ENCODE data around the gene KIR2DL3. TPM values are rescaled to one million over a fixed set of nuclear protein-coding genes. Genes with fewer than 3 reads are reported as not detected.

Gene KIR2DL3
- total and polyA plus RNA-seq, 2 of the 13 experiments (the other 11 are each of a cell fraction or from before 2014, with no cell fraction given) = not detected

DNA sequence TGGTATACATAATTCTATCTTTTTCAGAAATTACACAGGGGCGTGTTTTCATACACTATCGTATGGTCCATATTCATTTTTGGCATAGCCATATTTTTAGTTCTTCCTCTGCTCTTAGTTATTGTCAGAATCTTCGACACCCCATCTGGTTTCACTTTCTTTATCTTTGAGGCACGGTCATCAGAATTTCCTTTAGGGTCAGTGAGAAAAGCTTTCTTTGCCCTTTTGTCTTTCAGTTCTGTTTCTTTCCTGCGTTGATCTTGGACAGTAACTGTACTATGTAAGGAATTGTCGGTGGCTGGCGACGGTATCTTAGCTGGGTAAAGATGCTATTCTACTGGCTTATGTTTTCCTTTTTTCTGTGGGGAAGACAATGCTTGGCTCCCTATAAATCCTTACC, 54.5 kb downstream of the KIR2DL3 start (continued):
- TF ChIP-seq AKNA (CRISPR knock-in tag; IDR thresholded peaks at IDR 0.05; ENCODE audit: borderline replicate concordance) (no peak), ZNF83 (CRISPR knock-in tag; IDR thresholded peaks at IDR 0.05; ENCODE audit: borderline replicate concordance) (no peak)

DNA sequence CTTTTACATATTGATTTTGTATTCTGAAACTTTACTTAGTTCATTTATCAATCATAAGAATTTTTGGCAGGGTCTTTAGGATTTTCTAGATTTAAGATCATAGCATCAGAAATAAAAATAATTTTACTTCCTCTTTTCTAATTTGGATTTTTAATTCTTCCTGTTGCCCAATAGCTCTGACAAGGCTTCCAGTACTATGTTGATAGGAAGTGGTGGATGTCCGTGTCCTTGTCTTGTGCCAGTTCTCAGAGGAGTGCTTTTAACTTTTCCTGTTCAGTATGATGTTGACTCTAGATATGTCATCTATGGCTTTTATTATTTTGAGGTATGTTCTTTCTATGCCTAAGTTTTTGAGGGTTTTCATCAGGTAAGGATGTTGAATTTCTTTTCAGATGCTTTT, 57.4 kb downstream of the KIR2DL3 start:
- no TSS peak for BruUV-seq (replicated peaks)
- no peaks in the 10 kb centered on the region for H4K20me1 ChIP-seq (ENCODE audit: insufficient read depth, low read length)
- no peaks in the 10 kb centered on the region for H3K36me3 ChIP-seq (replicated peaks in 1 of 2; ENCODE audit: control insufficient read depth in 1 of 2, insufficient read depth in 2 of 2, low read length in 2 of 2)
- ATAC-seq = no peak
- H3K4me1 ChIP-seq (ENCODE audit: insufficient read depth, low read length) = no peaks in the 10 kb centered on the region
- intact Hi-C loops (cut with micrococcal nuclease; ENCODE audit: unreplicated experiment) (no loop called here), in situ Hi-C loops (cut with HindIII; ENCODE audit: extremely low pct_ligation_motif_present, low pct_unique_long_range_greater_than_20kb) (no loop called here)
- H3K4me3 ChIP-seq (replicated peaks in 1 of 3; ENCODE audit: insufficient read depth in 1 of 3, low read depth in 2 of 3, low read length in 3 of 3) = no peak overlapping the region
- no peak overlapping the region for H2AFZ ChIP-seq (ENCODE audit: low read length)
- no peak overlapping the region for H3K27ac ChIP-seq (ENCODE audit: extremely low read length, insufficient read depth, low read length)
- H3K27me3 ChIP-seq (ENCODE audit: control insufficient read depth in 1 of 2, insufficient read depth in 2 of 2, low read length in 2 of 2) = peaks cover 0 to 8% of the 10 kb centered on the region in 2 experiments; a peak in 3 of 5 replicates
- no peak for FAIRE-seq
- H3K4me2 ChIP-seq (ENCODE audit: low read depth, low read length) = no peak overlapping the region
- DNase-seq (ENCODE audit: low spot score) = no peak
- H3K9me3 ChIP-seq (ENCODE audit: low read length) = no peaks in the 10 kb centered on the region
- POLR2A ChIA-PET = no interaction called here
- CTCF ChIA-PET (ENCODE audit: low intra/inter-chr PET ratio, low total read pairs) = no interaction called here
- H3K79me2 ChIP-seq (ENCODE audit: insufficient read depth, low read length) = no peaks in the 10 kb centered on the region
- no peak for TF ChIP-seq ZNF703 (CRISPR knock-in tag; IDR thresholded peaks at IDR 0.05; ENCODE audit: borderline replicate concordance)
- no peak for TF ChIP-seq ZNF775 (CRISPR knock-in tag; IDR thresholded peaks at IDR 0.05; ENCODE audit: borderline replicate concordance)
- H3K9ac ChIP-seq (ENCODE audit: insufficient read depth, low read depth, low read length) = no peak overlapping the region
- 0% methylated on average over 1 of the region's 1 CpG for WGBS (ENCODE audit: low lambda C conversion rate)

Small RNAs within 50 kb of the gene (small RNA-seq; reads per million reads assigned to genes)
- 0 reads per million in 3 experiments for gene AC245128.2 (ENCODE audit: insufficient read depth in 2 of 3, insufficient read length in 3 of 3, low read depth in 2 of 3, low replicate concordance in 1 of 3)
- gene KIR3DP1 (ENCODE audit: insufficient read depth in 2 of 3, insufficient read length in 3 of 3, low read depth in 2 of 3, low replicate concordance in 1 of 3) = 0 reads per million in 3 experiments

Other genes starting within 250 kb of the KIR2DL3 start
- 0.76 and 1.3 TPM in 2 replicates for gene LAIR2, start 235.7 kb upstream of the KIR2DL3 start, total RNA-seq (2016; rRNA removed; fragmentation: Illumina TruSeq; extraction: Trizol)
- gene LAIR2, start 235.7 kb upstream of the KIR2DL3 start, polyA plus RNA-seq (2011; rRNA removed) = 1.9 and 3.6 TPM in 2 replicates
- gene LILRA2, start 164.7 kb upstream of the KIR2DL3 start, total RNA-seq (2016; rRNA removed; fragmentation: Illumina TruSeq; extraction: Trizol) = not detected in 2 replicates
- gene LILRA2, start 164.7 kb upstream of the KIR2DL3 start, polyA plus RNA-seq (2011; rRNA removed) = 0.53 and 1.1 TPM in 2 replicates
- not detected in 2 replicates for gene LILRA1, start 144.9 kb upstream of the KIR2DL3 start, total RNA-seq (2016; rRNA removed; fragmentation: Illumina TruSeq; extraction: Trizol)
- not detected in 2 replicates for gene LILRA1, start 144.9 kb upstream of the KIR2DL3 start, polyA plus RNA-seq (2011; rRNA removed)
- not detected in 2 replicates for gene LILRB1, start 108.0 kb upstream of the KIR2DL3 start, total RNA-seq (2016; rRNA removed; fragmentation: Illumina TruSeq; extraction: Trizol)
- not detected in 2 replicates for gene LILRB1, start 108.0 kb upstream of the KIR2DL3 start, polyA plus RNA-seq (2011; rRNA removed)
- gene LILRB4, start 75.5 kb upstream of the KIR2DL3 start, total RNA-seq (2016; rRNA removed; fragmentation: Illumina TruSeq; extraction: Trizol) = not detected in 2 replicates
- not detected in 2 replicates for gene LILRB4, start 75.5 kb upstream of the KIR2DL3 start, polyA plus RNA-seq (2011; rRNA removed)
- gene KIR3DL3, start 14.1 kb upstream of the KIR2DL3 start, total RNA-seq (2016; rRNA removed; fragmentation: Illumina TruSeq; extraction: Trizol) = not detected in 2 replicates
- gene KIR3DL3, start 14.1 kb upstream of the KIR2DL3 start, polyA plus RNA-seq (2011; rRNA removed) = not detected in 2 replicates
- gene KIR2DL1, start 31.3 kb downstream of the KIR2DL3 start, total RNA-seq (2016; rRNA removed; fragmentation: Illumina TruSeq; extraction: Trizol) = not detected in 2 replicates
- not detected in 2 replicates for gene KIR2DL1, start 31.3 kb downstream of the KIR2DL3 start, polyA plus RNA-seq (2011; rRNA removed)
- gene KIR2DL4, start 65.1 kb downstream of the KIR2DL3 start, total RNA-seq (2016; rRNA removed; fragmentation: Illumina TruSeq; extraction: Trizol) = not detected in 2 replicates
- not detected in 2 replicates for gene KIR2DL4, start 65.1 kb downstream of the KIR2DL3 start, polyA plus RNA-seq (2011; rRNA removed)
- gene KIR3DL1, start 78.0 kb downstream of the KIR2DL3 start, total RNA-seq (2016; rRNA removed; fragmentation: Illumina TruSeq; extraction: Trizol) = not detected in 2 replicates
- not detected in 2 replicates for gene KIR3DL1, start 78.0 kb downstream of the KIR2DL3 start, polyA plus RNA-seq (2011; rRNA removed)
- not detected in 2 replicates for gene KIR2DS4, start 94.2 kb downstream of the KIR2DL3 start, total RNA-seq (2016; rRNA removed; fragmentation: Illumina TruSeq; extraction: Trizol)
- gene KIR2DS4, start 94.2 kb downstream of the KIR2DL3 start, polyA plus RNA-seq (2011; rRNA removed) = not detected in 2 replicates
- not detected in 2 replicates for gene KIR3DL2, start 111.9 kb downstream of the KIR2DL3 start, total RNA-seq (2016; rRNA removed; fragmentation: Illumina TruSeq; extraction: Trizol)
- not detected in 2 replicates for gene KIR3DL2, start 111.9 kb downstream of the KIR2DL3 start, polyA plus RNA-seq (2011; rRNA removed)
- not detected in 2 replicates for gene FCAR, start 135.7 kb downstream of the KIR2DL3 start, total RNA-seq (2016; rRNA removed; fragmentation: Illumina TruSeq; extraction: Trizol)
- gene FCAR, start 135.7 kb downstream of the KIR2DL3 start, polyA plus RNA-seq (2011; rRNA removed) = not detected in 2 replicates
- not detected in 2 replicates for gene NCR1, start 167.6 kb downstream of the KIR2DL3 start, total RNA-seq (2016; rRNA removed; fragmentation: Illumina TruSeq; extraction: Trizol)
- not detected in 2 replicates for gene NCR1, start 167.6 kb downstream of the KIR2DL3 start, polyA plus RNA-seq (2011; rRNA removed)
- not detected in 2 replicates for gene NLRP7, start 209.0 kb downstream of the KIR2DL3 start, total RNA-seq (2016; rRNA removed; fragmentation: Illumina TruSeq; extraction: Trizol)
- gene NLRP7, start 209.0 kb downstream of the KIR2DL3 start, polyA plus RNA-seq (2011; rRNA removed) = not detected in 2 replicates
- not detected in 2 replicates for gene NLRP2, start 227.9 kb downstream of the KIR2DL3 start, total RNA-seq (2016; rRNA removed; fragmentation: Illumina TruSeq; extraction: Trizol)
- gene NLRP2, start 227.9 kb downstream of the KIR2DL3 start, polyA plus RNA-seq (2011; rRNA removed) = not detected in 2 replicates

Measured in HepG2 (cell line).